BLaER1 treated with 17β-estradiol and CSF1 and Interleukin-3, amounts not matched to agents 10 nM and 100 nM (cell line): Measurements from ENCODE around the gene KHSRP.

ENCODE experiments used
- H3K27ac ChIP-seq, 11 experiments: shearing (Covaris generic); formaldehyde crosslinking; 2 replicates each; pipeline ENCODE4 v1.8.1; 2022
- H3K27me3 ChIP-seq, 11 experiments: shearing (Covaris generic); formaldehyde crosslinking; 2 replicates each; pipeline ENCODE4 v1.8.1; 2022
- H3K36me3 ChIP-seq, 11 experiments: shearing (Covaris generic); formaldehyde crosslinking; 2 replicates each; pipeline ENCODE4 v1.8.1; 2022
- H3K4me1 ChIP-seq, 10 experiments: shearing (Covaris generic); formaldehyde crosslinking; 2 replicates each; pipeline ENCODE4 v1.8.1; 2022
- H3K4me2 ChIP-seq, 11 experiments: shearing (Covaris generic); formaldehyde crosslinking; 2 replicates each; pipeline ENCODE4 v1.8.1; 2022
- H3K4me3 ChIP-seq, 10 experiments: shearing (Covaris generic); formaldehyde crosslinking; 2 replicates each; pipeline ENCODE4 v1.8.1; 2022
- H3K9ac ChIP-seq, 11 experiments: shearing (Covaris generic); formaldehyde crosslinking; 2 replicates each; pipeline ENCODE4 v1.8.1; 2022
- H3K9me3 ChIP-seq, 11 experiments: shearing (Covaris generic); formaldehyde crosslinking; replicated peaks in 1 of 11; 2 replicates each; pipeline ENCODE4 v1.8.1; 2022
- H4K20me1 ChIP-seq, 11 experiments: shearing (Covaris generic); formaldehyde crosslinking; 2 replicates each; pipeline ENCODE4 v1.8.1; 2022
- Cebpa-rat ChIP-seq, 11 experiments: shearing (Covaris generic); IDR thresholded peaks; 2 replicates each; pipeline ENCODE4 v1.8.1; 2022

Gene KHSRP

DNA sequence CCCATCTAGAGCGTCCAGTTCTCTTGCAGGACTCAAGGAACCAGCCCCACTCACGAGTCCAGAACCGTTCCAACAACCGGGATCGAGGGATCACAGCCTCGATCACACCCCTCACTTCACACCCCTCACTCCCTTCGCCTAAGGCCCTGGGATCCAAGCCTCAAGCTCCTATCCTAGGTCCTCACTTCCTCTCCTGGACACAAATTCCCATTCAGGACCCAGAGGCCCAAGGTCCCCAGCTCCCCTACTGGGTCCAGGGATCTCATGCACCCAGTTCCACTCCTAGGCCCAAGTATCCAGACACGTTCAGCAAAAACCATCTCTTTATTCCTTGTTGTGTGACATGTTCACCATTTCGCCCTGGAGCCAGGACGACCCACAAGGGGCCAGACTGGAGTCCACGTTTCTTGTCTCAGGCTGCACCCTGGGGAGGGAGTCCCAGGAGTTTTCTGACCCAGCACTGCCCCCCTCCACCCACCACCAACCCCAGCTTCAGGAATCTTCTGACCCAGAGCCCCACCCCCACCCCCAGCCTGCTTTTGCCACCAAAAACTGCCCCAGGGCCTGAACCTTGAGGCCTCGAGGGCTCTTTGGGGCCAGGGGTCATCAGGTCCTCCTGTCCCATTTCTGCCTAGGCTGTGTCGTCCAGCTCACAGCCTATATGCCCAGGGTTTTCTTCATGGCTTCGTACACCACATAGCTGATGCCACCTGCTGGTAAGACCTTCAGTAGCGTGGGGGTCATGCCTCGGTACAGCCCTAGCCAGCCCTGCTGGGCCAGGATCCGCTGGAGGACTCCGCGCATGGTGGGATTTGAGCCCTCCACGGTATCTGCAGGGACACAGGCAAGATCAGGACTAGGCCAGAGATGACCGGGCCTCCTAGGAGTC lies 1.4 kb upstream of the KHSRP start:
- no peak for TF ChIP-seq Cebpa-rat (IDR thresholded peaks at IDR 0.05)
- Histone ChIP-seq H3K9me3 (peaks cover 0 to 9% (median 0%) of the 10 kb centered on the region in 11 experiments; a peak in 9 of 22 replicates), H3K4me1 (peaks cover 22 to 37% (median 26%) of the 10 kb centered on the region in 10 experiments), H3K36me3 (peaks cover 16 to 24% (median 22%) of the 10 kb centered on the region in 11 experiments), H3K4me3 (peak overlapping the region in 6 of 10 experiments; percentile 5 to 50 (median 26); a peak in 7 of 20 replicates), H3K27ac (peak overlapping the region; percentile 69 to 84 (median 77)), H3K4me2 (peak overlapping the region; percentile 19 to 79 (median 54); a peak in 20 of 22 replicates), H3K27me3 (no peaks in the 10 kb centered on the region), H3K9ac (peak overlapping the region; percentile 35 to 65 (median 59); a peak in 20 of 22 replicates), H4K20me1 (peaks cover 30 to 33% (median 32%) of the 10 kb centered on the region in 11 experiments)

DNA sequence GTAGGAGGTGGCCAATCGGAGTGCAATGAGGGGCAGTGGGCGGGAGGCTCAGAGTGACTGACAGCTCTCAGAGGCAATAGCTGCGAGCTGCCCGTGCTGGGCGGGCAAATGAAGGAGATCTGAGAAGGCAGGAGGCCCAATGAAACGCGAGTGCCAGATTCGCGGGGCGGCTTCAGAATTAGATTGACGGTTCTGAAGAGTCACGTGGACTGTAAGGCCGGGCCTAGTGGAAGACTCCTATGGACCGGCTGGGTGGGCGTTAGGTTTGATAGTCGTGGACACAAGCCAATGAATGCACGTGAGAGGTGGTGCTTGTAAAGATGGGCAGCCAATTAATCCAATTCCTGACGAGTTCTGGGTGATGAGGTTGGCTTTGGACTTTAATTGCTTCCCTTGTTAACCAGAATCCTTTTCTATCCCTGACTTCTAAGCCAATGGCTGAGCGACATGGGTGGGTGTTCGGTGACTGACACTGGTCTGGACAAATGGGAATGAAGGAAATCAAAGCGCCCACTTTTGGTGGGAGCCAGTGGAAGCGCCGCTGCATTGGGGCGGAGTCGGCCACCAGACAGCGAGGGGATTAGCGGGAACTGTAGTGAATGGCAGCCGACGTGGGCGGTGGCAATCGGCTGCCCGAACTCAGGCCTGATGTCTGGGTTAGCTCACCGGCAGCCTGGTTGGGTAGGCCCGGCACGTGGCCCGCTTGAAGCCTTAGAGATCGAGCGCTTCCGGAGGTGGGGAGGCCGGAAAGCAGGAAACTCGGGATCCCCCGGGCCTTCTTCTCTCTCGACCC lies 524 bp upstream of the KHSRP start:
- Histone ChIP-seq H3K4me3 (peak overlapping the region in 6 of 10 experiments; percentile 5 to 99 (median 74); a peak in 11 of 20 replicates), H4K20me1 (peaks cover 39 to 41% (median 40%) of the 10 kb centered on the region in 11 experiments), H3K27me3 (no peaks in the 10 kb centered on the region), H3K27ac (peak overlapping the region; percentile 76 to 95 (median 89)), H3K4me1 (peaks cover 22 to 44% (median 26%) of the 10 kb centered on the region in 10 experiments), H3K9me3 (peaks cover 0 to 9% (median 0%) of the 10 kb centered on the region in 11 experiments; a peak in 9 of 22 replicates), H3K4me2 (peak overlapping the region; percentile 19 to 79 (median 54); a peak in 20 of 22 replicates), H3K9ac (peak overlapping the region; percentile 44 to 98 (median 94); a peak in 21 of 22 replicates), H3K36me3 (peaks cover 25 to 33% (median 31%) of the 10 kb centered on the region in 11 experiments)
- no peak for TF ChIP-seq Cebpa-rat (IDR thresholded peaks at IDR 0.05)

- H4K20me1 ChIP-seq = peaks cover 54 to 56% (median 55%) of the 10 kb centered on the region in 11 experiments
- peaks cover 22 to 37% (median 24%) of the 10 kb centered on the region in 10 experiments for H3K4me1 ChIP-seq
- H3K27me3 ChIP-seq = no peaks in the 10 kb centered on the region
- H3K4me2 ChIP-seq = peak overlapping the region; percentile 86 to 98 (median 93)
- H3K9me3 ChIP-seq = peaks cover 0 to 9% (median 0%) of the 10 kb centered on the region in 11 experiments; a peak in 9 of 22 replicates
- H3K36me3 ChIP-seq = peaks cover 40 to 48% (median 46%) of the 10 kb centered on the region in 11 experiments
- no peak for TF ChIP-seq Cebpa-rat (IDR thresholded peaks at IDR 0.05)
- H3K4me3 ChIP-seq = peak overlapping the region; percentile 92 to 100 (median 98)
- peak overlapping the region; percentile 79 to 95 (median 91) for H3K27ac ChIP-seq
- peak overlapping the region; percentile 91 to 98 (median 94) for H3K9ac ChIP-seq
Observed at GRCh38 chr19:6423499-6424194, 964 bp downstream of the KHSRP start.

GRCh38 chr19:6421075-6422014 lies 3.3 kb downstream of the KHSRP start:
- H3K27ac ChIP-seq = peak overlapping the region in 3 of 11 experiments; percentile 4 to 19 (median 13); a peak in 1 of 22 replicates
- peaks cover 22 to 37% (median 24%) of the 10 kb centered on the region in 10 experiments for H3K4me1 ChIP-seq
- peaks cover 0 to 9% (median 0%) of the 10 kb centered on the region in 11 experiments; a peak in 9 of 22 replicates for H3K9me3 ChIP-seq
- no peak overlapping the region for H3K4me3 ChIP-seq
- peak overlapping the region in 9 of 11 experiments; percentile 86 to 98 (median 92); a peak in 8 of 22 replicates for H3K4me2 ChIP-seq
- H3K27me3 ChIP-seq = no peaks in the 10 kb centered on the region
- no peak for TF ChIP-seq Cebpa-rat (IDR thresholded peaks at IDR 0.05)
- peaks cover 77 to 79% (median 78%) of the 10 kb centered on the region in 11 experiments for H4K20me1 ChIP-seq
- peak overlapping the region; percentile 91 to 98 (median 94); a peak in 21 of 22 replicates for H3K9ac ChIP-seq
- H3K36me3 ChIP-seq = peaks cover 63 to 71% (median 69%) of the 10 kb centered on the region in 11 experiments

GRCh38 chr19:6418562-6418932 lies 6.1 kb downstream of the KHSRP start:
- Histone ChIP-seq H3K27me3 (no peaks in the 10 kb centered on the region), H3K4me1 (peaks cover 15 to 31% (median 18%) of the 10 kb centered on the region in 10 experiments), H3K9me3 (no peaks in the 10 kb centered on the region), H4K20me1 (peaks cover 84 to 100% (median 96%) of the 10 kb centered on the region in 11 experiments), H3K4me2 (no peak overlapping the region), H3K36me3 (peaks cover 88 to 99% (median 97%) of the 10 kb centered on the region in 11 experiments), H3K9ac (no peak overlapping the region), H3K27ac (no peak overlapping the region), H3K4me3 (no peak overlapping the region)
- TF ChIP-seq Cebpa-rat (IDR thresholded peaks at IDR 0.05) = no peak

DNA sequence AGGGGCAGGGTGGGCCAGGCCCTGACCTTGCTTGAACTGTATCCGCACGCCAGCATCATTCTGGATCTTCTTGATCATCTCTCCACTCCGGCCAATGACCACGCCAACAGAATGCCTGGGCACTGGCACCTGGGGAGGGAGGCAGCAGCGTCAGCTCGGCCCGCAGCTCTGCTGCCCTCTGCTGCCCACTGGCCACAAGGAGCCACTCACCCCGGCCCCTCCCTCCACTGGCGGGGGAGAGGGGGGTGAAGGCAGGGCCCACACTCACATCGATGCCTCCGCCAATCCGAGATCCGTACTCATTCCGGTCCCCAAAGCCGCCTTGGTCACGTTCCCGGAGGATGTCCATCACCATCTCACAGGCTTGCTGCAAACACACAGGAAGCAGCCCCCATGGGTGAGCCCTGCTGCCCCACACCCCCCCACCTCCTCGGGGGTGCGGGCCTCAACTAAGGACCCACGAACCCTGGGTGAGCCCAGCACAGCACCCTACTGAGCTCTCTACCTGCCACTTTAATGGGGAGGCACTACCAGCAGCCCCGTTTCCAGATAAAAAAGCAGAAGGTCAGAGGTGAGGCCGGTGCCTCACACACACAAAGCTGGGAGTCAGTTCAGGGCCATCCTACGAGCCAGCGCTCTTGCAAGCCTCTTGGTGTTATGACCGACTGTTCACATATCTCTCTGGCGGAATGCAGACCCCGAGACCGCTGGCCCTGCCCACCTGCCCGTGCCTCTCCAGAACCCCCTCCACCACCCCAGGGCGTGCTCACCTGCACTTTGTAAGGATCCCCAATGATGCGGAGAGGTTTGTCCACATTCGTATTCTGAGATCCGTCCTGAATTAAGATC lies 6.7 kb downstream of the KHSRP start:
- TF ChIP-seq Cebpa-rat (IDR thresholded peaks at IDR 0.05) = no peak
- H3K27me3 ChIP-seq = no peaks in the 10 kb centered on the region
- H3K4me1 ChIP-seq = peaks cover 9 to 25% (median 13%) of the 10 kb centered on the region in 10 experiments
- H3K9ac ChIP-seq = no peak overlapping the region
- no peak overlapping the region for H3K4me3 ChIP-seq
- H3K4me2 ChIP-seq = no peak overlapping the region
- peaks cover 78 to 100% (median 92%) of the 10 kb centered on the region in 11 experiments for H4K20me1 ChIP-seq
- no peak overlapping the region for H3K27ac ChIP-seq
- H3K9me3 ChIP-seq = no peaks in the 10 kb centered on the region
- H3K36me3 ChIP-seq = peaks cover 94 to 100% (median 99%) of the 10 kb centered on the region in 11 experiments
